Measurements from ENCODE around the gene MGAT4A. TPM values are rescaled to one million over a fixed set of nuclear protein-coding genes. Genes with fewer than 3 reads are reported as not detected.

Gene MGAT4A
- total RNA-seq, 6 experiments from 2014 or later = 0.14 TPM; not detected in 5

DNA sequence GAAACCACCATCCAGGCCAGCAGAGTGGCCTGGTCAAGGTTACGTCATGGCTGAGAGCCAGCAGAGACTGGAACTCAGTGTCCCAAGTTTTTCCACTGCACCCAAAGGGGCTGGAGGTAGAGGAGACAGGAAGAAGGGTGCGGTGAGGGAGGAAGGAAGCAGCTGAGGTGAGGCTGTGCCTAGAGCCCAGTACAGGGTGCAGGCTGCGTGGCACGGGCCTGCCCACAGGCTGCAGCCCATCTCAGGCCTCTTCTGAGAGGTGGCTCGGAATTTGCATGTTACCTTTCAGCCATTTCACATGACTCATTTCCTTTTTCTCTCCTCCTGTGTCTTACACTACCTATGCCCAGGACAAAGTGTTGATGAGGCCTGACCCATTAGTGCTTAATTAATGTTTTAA is 13.7 kb upstream of the MGAT4A start:
- H3K27ac Mint-ChIP-seq = no peak overlapping the region
- no peaks in the 10 kb centered on the region for H3K4me1 Mint-ChIP-seq (ENCODE audit: low read depth)
- H3K36me3 Mint-ChIP-seq (ENCODE audit: low read depth) = no peaks in the 10 kb centered on the region
- no peak for DNase-seq
- TF ChIP-seq CTCF (IDR thresholded peaks at IDR 0.05) = no peak
- H3K4me3 Mint-ChIP-seq = no peak overlapping the region
- peaks cover 13% of the 10 kb centered on the region for H3K27me3 Mint-ChIP-seq (ENCODE audit: insufficient read depth)
- H3K9me3 Mint-ChIP-seq = no peaks in the 10 kb centered on the region

GRCh38 chr2:98743835-98744234 is 12.9 kb upstream of the MGAT4A start:
- TF ChIP-seq CTCF (IDR thresholded peaks at IDR 0.05) = no peak
- H3K9me3 Mint-ChIP-seq = no peaks in the 10 kb centered on the region
- H3K36me3 Mint-ChIP-seq (ENCODE audit: low read depth) = no peaks in the 10 kb centered on the region
- DNase-seq = no peak
- H3K4me3 Mint-ChIP-seq = no peak overlapping the region
- no peaks in the 10 kb centered on the region for H3K4me1 Mint-ChIP-seq (ENCODE audit: low read depth)
- H3K27ac Mint-ChIP-seq = no peak overlapping the region
- peaks cover 7% of the 10 kb centered on the region for H3K27me3 Mint-ChIP-seq (ENCODE audit: insufficient read depth)

DNA sequence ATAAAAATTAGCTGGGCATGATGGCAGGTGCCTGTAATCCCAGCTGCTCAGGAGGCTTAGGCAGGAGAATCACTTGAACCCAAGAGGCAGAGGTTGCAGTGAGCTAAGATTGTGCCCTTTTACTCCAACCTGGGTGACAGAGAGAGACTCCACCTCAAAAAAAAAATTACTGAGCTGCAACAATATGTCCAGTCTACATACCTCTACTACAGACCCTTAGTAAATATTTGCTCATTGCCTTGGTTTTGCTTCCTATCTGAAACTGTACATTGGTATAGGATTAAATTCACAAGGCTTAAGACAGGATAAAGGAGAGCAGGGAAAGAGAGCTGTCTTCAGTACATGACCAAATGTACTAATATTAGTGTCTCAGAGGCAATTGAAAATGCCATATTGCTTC is 8.1 kb upstream of the MGAT4A start:
- no peak for TF ChIP-seq CTCF (IDR thresholded peaks at IDR 0.05)
- peaks cover 6% of the 10 kb centered on the region; the same call in 1 of the 2 replicates for H3K4me1 Mint-ChIP-seq (ENCODE audit: low read depth)
- no peak overlapping the region for H3K4me3 Mint-ChIP-seq
- DNase-seq = no peak
- H3K27me3 Mint-ChIP-seq (ENCODE audit: insufficient read depth) = peaks cover 13% of the 10 kb centered on the region
- no peaks in the 10 kb centered on the region for H3K9me3 Mint-ChIP-seq
- no peak overlapping the region for H3K27ac Mint-ChIP-seq
- H3K36me3 Mint-ChIP-seq (ENCODE audit: low read depth) = no peaks in the 10 kb centered on the region

DNA sequence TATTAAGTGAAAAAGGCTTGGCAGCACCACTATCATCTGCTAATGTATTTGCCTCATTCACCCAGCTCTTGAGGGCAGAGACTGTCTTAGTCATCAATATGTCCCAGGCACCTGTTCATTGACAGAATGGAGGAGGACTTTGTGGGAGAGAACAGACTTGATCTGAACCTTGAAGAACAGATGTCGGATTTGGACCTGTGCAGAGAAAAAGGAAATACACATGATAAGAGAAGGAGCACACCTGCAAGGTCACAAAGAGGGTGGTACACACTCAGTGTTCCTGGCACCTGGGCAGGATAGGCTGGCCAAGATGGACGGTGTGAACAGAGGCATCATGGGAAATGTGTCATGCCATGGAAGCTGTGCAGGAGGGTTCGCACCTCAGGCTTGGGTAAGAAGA is 7.4 kb upstream of the MGAT4A start:
- Mint-ChIP-seq H3K4me3 (no peak overlapping the region), H3K4me1 (ENCODE audit: low read depth) (peaks cover 6% of the 10 kb centered on the region; the same call in 1 of the 2 replicates), H3K36me3 (ENCODE audit: low read depth) (no peaks in the 10 kb centered on the region), H3K9me3 (no peaks in the 10 kb centered on the region), H3K27ac (no peak overlapping the region), H3K27me3 (ENCODE audit: insufficient read depth) (peaks cover 15% of the 10 kb centered on the region)
- no peak for DNase-seq
- TF ChIP-seq CTCF (IDR thresholded peaks at IDR 0.05) = no peak

- no peaks in the 10 kb centered on the region for H3K36me3 Mint-ChIP-seq (ENCODE audit: low read depth)
- H3K27me3 Mint-ChIP-seq (ENCODE audit: insufficient read depth) = peaks cover 15% of the 10 kb centered on the region
- no peak overlapping the region for H3K27ac Mint-ChIP-seq
- no peak for DNase-seq
- H3K4me1 Mint-ChIP-seq (ENCODE audit: low read depth) = peaks cover 6% of the 10 kb centered on the region; the same call in 1 of the 2 replicates
- no peaks in the 10 kb centered on the region for H3K9me3 Mint-ChIP-seq
- no peak for TF ChIP-seq CTCF (IDR thresholded peaks at IDR 0.05)
- H3K4me3 Mint-ChIP-seq = no peak overlapping the region
These were observed 6.9 kb upstream of the MGAT4A start for GRCh38 chr2:98737848-98738247.

DNA sequence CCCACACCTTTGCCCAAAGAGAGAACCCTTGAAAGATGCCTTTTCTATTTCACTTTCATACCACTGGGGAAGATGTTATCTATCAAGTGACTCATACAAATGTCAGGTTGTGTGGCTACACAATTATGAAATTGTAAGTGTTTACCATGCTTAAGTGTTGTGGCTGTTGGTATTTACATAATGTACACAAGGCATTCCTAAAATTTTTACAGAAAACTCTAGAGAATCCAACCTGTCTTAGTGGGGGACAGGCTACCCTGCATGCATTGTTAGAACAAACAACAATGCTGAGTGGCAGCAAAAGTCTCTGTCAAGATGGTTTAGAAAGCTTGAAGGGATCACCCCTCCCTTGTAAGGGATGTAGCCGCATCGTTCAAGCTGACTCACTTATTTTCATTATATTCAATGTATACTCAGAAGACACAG is 5.5 kb upstream of the MGAT4A start:
- Mint-ChIP-seq H3K4me1 (ENCODE audit: low read depth) (peaks cover 6% of the 10 kb centered on the region; the same call in 1 of the 2 replicates), H3K9me3 (no peaks in the 10 kb centered on the region), H3K27me3 (ENCODE audit: insufficient read depth) (peaks cover 25% of the 10 kb centered on the region), H3K36me3 (ENCODE audit: low read depth) (0 out of 2 replicates have a peak, but pooled peaks cover 3% of the 10 kb centered on the region), H3K27ac (no peak overlapping the region), H3K4me3 (no peak overlapping the region)
- TF ChIP-seq CTCF (IDR thresholded peaks at IDR 0.05) = no peak
- DNase-seq = no peak

Measured in HFFc6 (cell line).